GM12801 (cell line): ENCODE data around the gene CDCP2.

Source experiments
- CTCF ChIP-seq: IDR thresholded peaks from one replicate; pipeline ENCODE4 v1.5.1; 2011; ENCODE audit warnings: control low read depth; ENCODE audit not compliant: insufficient read length; ENCODE audit errors: extremely low read depth

Gene CDCP2

GRCh38 chr1:54156986-54157385 lies 4.2 kb upstream of the CDCP2 start:
- TF ChIP-seq CTCF: no peak

GRCh38 chr1:54156201-54156600 lies 3.4 kb upstream of the CDCP2 start:
- no peak for TF ChIP-seq CTCF

GRCh38 chr1:54153535-54154439 lies 987 bp upstream of the CDCP2 start:
- TF ChIP-seq CTCF: no peak

GRCh38 chr1:54151013-54151412 lies 1.8 kb downstream of the CDCP2 start:
- no peak for TF ChIP-seq CTCF

- TF ChIP-seq CTCF: no peak
Measured at GRCh38 chr1:54149734-54150133, 3.1 kb downstream of the CDCP2 start.

- TF ChIP-seq CTCF: no peak
Measured at GRCh38 chr1:54144366-54144765, 8.4 kb downstream of the CDCP2 start.

- no peak for TF ChIP-seq CTCF
Measured at GRCh38 chr1:54142146-54142900, 10.5 kb downstream of the CDCP2 start.
